LNCAP (cell line): ENCODE data around the gene NPPA.

Experiments used
- TF ChIP-seq, protein P1 (sequence below): fragments of 450-650 bp; IDR thresholded peaks from 2 replicates; pipeline ENCODE4 v1.5.1; 2017; ENCODE audit warnings: mild to moderate bottlenecking

Gene NPPA

GRCh38 chr1:11848373-11848700, 754 bp upstream of the NPPA start:
- TF ChIP-seq, protein P1, sequence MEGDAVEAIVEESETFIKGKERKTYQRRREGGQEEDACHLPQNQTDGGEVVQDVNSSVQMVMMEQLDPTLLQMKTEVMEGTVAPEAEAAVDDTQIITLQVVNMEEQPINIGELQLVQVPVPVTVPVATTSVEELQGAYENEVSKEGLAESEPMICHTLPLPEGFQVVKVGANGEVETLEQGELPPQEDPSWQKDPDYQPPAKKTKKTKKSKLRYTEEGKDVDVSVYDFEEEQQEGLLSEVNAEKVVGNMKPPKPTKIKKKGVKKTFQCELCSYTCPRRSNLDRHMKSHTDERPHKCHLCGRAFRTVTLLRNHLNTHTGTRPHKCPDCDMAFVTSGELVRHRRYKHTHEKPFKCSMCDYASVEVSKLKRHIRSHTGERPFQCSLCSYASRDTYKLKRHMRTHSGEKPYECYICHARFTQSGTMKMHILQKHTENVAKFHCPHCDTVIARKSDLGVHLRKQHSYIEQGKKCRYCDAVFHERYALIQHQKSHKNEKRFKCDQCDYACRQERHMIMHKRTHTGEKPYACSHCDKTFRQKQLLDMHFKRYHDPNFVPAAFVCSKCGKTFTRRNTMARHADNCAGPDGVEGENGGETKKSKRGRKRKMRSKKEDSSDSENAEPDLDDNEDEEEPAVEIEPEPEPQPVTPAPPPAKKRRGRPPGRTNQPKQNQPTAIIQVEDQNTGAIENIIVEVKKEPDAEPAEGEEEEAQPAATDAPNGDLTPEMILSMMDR, result no peak

DNA sequence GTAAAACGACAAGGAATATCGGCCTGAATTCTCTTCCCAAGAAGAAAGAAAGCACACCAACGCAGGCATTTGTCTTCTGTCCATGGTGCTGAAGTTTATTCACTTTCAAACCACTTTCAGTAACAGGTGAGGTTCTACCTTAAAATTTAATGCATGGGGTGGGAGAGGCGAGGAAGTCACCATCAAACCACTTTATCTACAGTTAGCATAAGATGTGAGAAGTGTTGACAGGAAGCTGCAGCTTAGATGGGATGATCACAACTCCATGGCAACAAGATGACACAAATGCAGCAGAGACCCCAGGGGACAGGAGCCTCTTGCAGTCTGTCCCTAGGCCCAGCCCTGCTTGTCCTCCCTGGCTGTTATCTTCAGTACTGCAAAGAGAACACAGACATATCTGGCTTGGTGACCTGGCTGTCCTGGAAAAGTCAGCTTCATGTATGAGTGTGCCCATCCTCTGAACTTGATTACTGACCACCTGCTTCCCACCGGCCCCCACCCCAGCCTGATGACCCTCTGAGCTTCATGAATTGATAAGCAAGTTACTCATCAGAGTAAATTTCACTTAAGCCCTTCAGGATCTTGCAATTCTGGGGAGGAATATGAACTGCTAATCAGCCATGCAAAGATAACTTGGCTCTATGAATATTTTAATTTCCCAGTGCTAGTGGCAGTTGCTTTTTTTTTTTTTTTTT, 1.8 kb downstream of the NPPA start:
- TF ChIP-seq, protein P1, result no peak

GRCh38 chr1:11842154-11843041, 5.2 kb downstream of the NPPA start:
- TF ChIP-seq, protein P1, result no peak

- TF ChIP-seq, protein P1, result no peak
Observed at GRCh38 chr1:11841245-11842153, 6.1 kb downstream of the NPPA start.

DNA sequence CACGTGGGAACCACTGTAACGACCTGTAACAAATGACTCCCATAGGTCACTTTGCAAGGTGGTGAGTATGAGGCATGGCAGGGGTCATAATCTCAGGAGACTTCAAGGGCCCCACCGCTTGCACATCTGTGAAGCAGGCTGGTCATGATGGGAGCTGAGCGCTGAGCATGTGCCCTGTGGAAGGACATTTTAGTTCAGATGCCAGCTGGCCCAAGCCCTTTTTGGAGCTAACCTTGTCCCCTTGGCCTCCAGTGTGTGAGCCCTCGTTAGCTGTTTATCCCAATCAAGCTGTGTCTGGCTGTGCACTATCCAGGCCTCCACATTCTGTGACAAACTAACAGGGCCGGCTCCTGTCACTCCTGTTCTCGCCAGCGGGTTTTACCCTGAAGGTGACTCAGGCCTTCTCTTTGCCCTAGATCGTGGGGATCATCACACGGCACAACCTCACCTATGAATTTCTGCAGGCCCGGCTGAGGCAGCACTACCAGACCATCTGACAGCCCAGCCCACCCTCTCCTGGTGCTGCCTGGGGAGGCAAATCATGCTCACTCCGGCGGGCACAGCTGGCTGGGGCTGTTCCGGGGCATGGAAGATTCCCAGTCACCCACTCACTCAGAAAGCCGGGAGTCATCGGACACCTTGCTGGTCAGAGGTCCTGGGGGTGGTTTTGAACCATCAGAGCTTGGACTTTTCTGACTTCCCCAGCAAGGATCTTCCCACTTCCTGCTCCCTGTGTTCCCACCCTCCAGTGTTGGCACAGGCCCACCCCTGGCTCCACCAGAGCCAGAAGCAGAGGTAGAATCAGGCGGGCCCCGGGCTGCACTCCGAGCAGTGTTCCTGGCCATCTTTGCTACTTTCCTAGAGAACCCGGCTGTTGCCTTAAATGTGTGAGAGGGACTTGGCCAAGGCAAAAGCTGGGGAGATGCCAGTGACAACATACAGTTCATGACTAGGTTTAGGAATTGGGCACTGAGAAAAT, 7.6 kb downstream of the NPPA start:
- TF ChIP-seq, protein P1, result no peak

DNA sequence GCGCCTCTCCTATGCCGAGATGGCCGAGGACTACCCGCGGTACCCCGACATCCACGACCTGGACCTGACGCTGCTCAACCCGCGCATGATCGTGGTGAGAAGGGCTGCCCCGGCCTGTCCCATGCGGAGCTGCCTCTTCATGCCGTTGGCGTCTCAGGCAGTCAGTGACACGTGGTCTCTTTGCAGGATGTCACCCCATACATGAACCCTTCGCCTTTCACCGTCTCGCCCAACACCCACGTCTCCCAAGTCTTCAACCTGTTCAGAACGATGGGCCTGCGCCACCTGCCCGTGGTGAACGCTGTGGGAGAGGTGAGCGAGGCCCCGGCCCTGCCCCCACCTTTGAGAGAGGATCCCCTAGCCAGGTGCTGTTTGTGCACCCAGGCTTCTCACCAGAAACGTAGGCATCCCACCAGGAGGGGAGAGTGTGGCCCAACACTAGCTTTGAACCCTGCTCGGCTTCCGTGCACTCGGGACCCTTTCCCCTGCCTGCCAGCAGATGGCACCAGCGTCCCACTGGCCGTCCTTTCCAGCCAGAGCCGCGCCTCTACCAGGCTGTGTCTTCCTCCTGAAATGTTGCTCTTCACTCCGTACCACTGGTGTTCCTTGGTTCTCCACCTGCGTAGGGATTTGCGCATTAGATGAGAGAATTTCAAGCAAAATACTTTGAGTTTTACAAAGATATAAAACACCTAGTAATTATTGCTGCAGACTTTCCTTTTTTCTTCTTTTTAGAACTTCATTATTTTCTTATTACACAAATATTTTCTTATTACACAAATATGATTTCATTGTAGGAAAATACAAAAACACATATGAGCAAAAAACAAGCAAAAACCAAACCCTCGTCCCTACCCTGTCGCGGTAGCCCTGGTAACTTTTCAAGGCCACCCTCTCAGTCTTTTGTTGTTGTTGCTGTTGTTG, 9.0 kb downstream of the NPPA start:
- TF ChIP-seq, protein P1, result peak; percentile 99
